Peyer's patch (tissue), 4 donors: ENCODE measurements around the gene ZBTB7C.

Experiments
- POLR2A ChIP-seq, 2 donors: fragments of 450-650 bp; IDR thresholded peaks; one replicate each; pipeline ENCODE4 v1.5.1; 2017; ENCODE audit warnings: antibody characterized with exemption in 2 of 2, mild to moderate bottlenecking in 2 of 2, moderate library complexity in 2 of 2
- TF ChIP-seq, protein P1 (sequence below), 6 experiments: fragments of 450-650 bp in 4 of 6; fragments of 200-600 bp in 2 of 6; sonication (generic) in 1 of 6; IDR thresholded peaks; one replicate each; pipeline ENCODE4 v1.5.1; 2017 to 2019; ENCODE audit warnings: antibody characterized with exemption in 6 of 6, mild to moderate bottlenecking in 3 of 6, moderate library complexity in 1 of 6

GRCh38 chr18:48376406-48376805, 32.8 kb downstream of the ZBTB7C start:
- TF ChIP-seq, protein P1, sequence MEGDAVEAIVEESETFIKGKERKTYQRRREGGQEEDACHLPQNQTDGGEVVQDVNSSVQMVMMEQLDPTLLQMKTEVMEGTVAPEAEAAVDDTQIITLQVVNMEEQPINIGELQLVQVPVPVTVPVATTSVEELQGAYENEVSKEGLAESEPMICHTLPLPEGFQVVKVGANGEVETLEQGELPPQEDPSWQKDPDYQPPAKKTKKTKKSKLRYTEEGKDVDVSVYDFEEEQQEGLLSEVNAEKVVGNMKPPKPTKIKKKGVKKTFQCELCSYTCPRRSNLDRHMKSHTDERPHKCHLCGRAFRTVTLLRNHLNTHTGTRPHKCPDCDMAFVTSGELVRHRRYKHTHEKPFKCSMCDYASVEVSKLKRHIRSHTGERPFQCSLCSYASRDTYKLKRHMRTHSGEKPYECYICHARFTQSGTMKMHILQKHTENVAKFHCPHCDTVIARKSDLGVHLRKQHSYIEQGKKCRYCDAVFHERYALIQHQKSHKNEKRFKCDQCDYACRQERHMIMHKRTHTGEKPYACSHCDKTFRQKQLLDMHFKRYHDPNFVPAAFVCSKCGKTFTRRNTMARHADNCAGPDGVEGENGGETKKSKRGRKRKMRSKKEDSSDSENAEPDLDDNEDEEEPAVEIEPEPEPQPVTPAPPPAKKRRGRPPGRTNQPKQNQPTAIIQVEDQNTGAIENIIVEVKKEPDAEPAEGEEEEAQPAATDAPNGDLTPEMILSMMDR (IDR thresholded peaks at IDR 0.05), result no peak
- TF ChIP-seq POLR2A (IDR thresholded peaks at IDR 0.05), result no peak
